Bronchial epithelial cell (primary cell): ENCODE data around the gene AGRN. TPM values are rescaled to one million over a fixed set of nuclear protein-coding genes. Genes with fewer than 3 reads are reported as not detected.
A peak's percentile ranks its signal among the peaks of the same experiment; 100 is the strongest.

Experiments used
- DNase-seq: peaks from one replicate; pipeline ENCODE4 v3.0.0-alpha.2; 2010; ENCODE audit warnings: low read depth
- FAIRE-seq: peaks from 2 replicates; lab custom pipeline; 2011; peaks lifted over from hg19 to GRCh38; lab: Jason Lieb, UNC
- H3K27me3 ChIP-seq: 2 replicates; pipeline ENCODE4 v1.5.1; 2011; ENCODE audit warnings: low read length; ENCODE audit not compliant: control insufficient read depth, insufficient read depth
- H3K36me3 ChIP-seq: 2 replicates; pipeline ENCODE4 v1.5.1; 2011; ENCODE audit warnings: low read length; ENCODE audit not compliant: control insufficient read depth, insufficient read depth
- H3K4me3 ChIP-seq: 2 replicates; pipeline ENCODE4 v1.5.1; 2011; ENCODE audit warnings: mild to moderate bottlenecking, low read depth, low read length, control low read depth
- total RNA-seq: library from RNA; depleted of rRNA; stranded (reverse); fragments of >200 nt; gene quantifications from 2 replicates; pipeline ENCODE4 v1.2.1, GENCODE V29; 2014
- TF ChIP-seq, protein P1 (sequence below): IDR thresholded peaks from 2 replicates; pipeline ENCODE4 v1.5.1; 2011; ENCODE audit warnings: mild to moderate bottlenecking, moderate library complexity, low read length, control low read depth, inconsistent platforms; ENCODE audit not compliant: insufficient read depth, severe bottlenecking

Gene AGRN
- total RNA-seq, 1 donor from 2014 or later: 117 TPM

DNA sequence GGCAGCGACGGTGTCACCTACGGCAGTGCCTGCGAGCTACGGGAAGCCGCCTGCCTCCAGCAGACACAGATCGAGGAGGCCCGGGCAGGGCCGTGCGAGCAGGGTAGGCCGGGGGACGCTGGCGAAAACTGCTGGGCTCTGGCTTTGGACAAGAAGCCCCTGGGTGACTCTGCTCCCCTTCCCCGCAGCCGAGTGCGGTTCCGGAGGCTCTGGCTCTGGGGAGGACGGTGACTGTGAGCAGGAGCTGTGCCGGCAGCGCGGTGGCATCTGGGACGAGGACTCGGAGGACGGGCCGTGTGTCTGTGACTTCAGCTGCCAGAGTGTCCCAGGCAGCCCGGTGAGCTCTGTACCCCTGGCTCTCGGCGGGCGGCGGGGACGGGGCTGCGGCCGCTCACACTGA is 24.0 kb downstream of the AGRN start:
- no peak overlapping the region for H3K4me3 ChIP-seq
- H3K36me3 ChIP-seq: peaks cover 55% of the 10 kb centered on the region
- H3K27me3 ChIP-seq: no peaks in the 10 kb centered on the region
- no peak for FAIRE-seq
- TF ChIP-seq, protein P1, sequence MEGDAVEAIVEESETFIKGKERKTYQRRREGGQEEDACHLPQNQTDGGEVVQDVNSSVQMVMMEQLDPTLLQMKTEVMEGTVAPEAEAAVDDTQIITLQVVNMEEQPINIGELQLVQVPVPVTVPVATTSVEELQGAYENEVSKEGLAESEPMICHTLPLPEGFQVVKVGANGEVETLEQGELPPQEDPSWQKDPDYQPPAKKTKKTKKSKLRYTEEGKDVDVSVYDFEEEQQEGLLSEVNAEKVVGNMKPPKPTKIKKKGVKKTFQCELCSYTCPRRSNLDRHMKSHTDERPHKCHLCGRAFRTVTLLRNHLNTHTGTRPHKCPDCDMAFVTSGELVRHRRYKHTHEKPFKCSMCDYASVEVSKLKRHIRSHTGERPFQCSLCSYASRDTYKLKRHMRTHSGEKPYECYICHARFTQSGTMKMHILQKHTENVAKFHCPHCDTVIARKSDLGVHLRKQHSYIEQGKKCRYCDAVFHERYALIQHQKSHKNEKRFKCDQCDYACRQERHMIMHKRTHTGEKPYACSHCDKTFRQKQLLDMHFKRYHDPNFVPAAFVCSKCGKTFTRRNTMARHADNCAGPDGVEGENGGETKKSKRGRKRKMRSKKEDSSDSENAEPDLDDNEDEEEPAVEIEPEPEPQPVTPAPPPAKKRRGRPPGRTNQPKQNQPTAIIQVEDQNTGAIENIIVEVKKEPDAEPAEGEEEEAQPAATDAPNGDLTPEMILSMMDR: no peak
- DNase-seq: no peak

GRCh38 chr1:1044455-1045078 is 24.6 kb downstream of the AGRN start:
- TF ChIP-seq, protein P1: no peak
- Histone ChIP-seq H3K27me3 (no peaks in the 10 kb centered on the region), H3K4me3 (no peak overlapping the region), H3K36me3 (peaks cover 59% of the 10 kb centered on the region)
- FAIRE-seq (peak; percentile 82), DNase-seq (no peak)

GRCh38 chr1:1045129-1045528 is 25.2 kb downstream of the AGRN start:
- Histone ChIP-seq H3K27me3 (no peaks in the 10 kb centered on the region), H3K36me3 (peaks cover 62% of the 10 kb centered on the region), H3K4me3 (no peak overlapping the region)
- no peak for DNase-seq
- no peak for FAIRE-seq
- TF ChIP-seq, protein P1: no peak

DNA sequence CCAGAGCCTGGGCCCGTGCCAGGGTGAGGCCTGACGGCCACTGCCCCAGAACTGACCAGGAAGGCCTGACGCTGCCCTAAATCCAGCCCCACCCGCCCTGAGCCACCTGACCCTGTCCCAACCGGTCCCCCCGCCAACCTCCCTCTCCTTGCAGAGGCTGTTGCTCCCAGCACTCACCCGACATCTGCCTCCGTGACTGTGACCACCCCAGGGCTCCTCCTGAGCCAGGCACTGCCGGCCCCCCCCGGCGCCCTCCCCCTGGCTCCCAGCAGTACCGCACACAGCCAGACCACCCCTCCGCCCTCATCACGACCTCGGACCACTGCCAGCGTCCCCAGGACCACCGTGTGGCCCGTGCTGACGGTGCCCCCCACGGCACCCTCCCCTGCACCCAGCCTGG is 26.3 kb downstream of the AGRN start:
- Histone ChIP-seq H3K36me3 (peaks cover 66% of the 10 kb centered on the region), H3K27me3 (no peaks in the 10 kb centered on the region), H3K4me3 (no peak overlapping the region)
- no peak for FAIRE-seq
- DNase-seq: no peak
- TF ChIP-seq, protein P1: no peak

- TF ChIP-seq, protein P1: no peak
- H3K27me3 ChIP-seq: no peaks in the 10 kb centered on the region
- H3K36me3 ChIP-seq: peaks cover 67% of the 10 kb centered on the region
- no peak overlapping the region for H3K4me3 ChIP-seq
- FAIRE-seq: no peak
- DNase-seq: no peak
Measured at GRCh38 chr1:1046767-1047166, 26.8 kb downstream of the AGRN start.

DNA sequence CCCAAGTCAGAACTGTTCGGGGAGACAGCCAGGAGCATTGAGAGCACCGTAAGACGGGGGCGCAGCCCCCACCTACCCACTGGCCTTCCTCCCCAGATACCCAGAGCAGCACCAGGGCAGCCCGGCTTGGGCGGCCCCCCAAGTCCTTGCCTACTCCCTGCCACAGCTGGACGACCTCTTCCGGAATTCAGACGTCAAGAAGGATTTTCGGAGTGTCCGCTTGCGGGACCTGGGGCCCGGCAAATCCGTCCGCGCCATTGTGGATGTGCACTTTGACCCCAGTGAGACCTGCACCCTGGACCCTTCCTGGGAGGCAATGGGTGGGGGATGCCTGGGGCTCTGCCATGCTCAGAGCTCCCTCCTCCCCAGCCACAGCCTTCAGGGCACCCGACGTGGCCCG is 27.5 kb downstream of the AGRN start:
- FAIRE-seq (no peak), DNase-seq (no peak)
- Histone ChIP-seq H3K27me3 (no peaks in the 10 kb centered on the region), H3K36me3 (peaks cover 64% of the 10 kb centered on the region), H3K4me3 (no peak overlapping the region)
- TF ChIP-seq, protein P1: no peak
